ENCODE measurements around the gene GAGE1.

DNA sequence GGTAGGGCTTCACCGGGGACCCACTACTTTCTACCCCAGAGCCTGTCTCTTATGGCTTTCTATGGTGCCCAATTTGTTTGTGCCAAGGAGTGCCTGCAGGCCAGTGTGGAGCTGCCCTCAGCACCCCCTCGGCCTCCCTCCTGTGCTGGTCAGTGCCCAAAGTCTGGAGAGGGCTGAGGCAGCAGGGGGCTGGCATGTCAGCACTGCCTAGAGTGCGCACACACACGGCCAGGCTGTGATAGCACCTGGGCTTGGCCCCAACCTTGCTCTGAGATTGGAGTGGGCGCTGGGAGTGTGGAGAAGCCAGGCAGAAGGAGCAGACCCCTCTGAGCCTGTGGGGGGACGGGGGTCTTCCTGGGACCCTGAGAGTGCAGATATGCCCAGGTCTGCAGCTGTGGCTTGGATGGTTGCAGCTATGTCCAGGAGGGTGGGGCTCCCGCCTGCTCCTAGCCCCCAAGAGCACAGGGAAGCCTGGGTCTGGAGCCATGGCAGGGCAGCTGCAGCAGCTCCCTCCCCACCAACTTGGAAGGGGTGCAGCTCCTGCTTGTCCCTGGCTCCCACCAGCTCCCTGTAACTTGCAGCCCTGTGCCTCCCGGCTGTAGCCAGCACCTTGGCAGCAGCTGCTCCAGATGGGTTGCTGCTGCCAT is 46.3 kb downstream of the GAGE1 start:
- TF ChIP-seq, protein P1, sequence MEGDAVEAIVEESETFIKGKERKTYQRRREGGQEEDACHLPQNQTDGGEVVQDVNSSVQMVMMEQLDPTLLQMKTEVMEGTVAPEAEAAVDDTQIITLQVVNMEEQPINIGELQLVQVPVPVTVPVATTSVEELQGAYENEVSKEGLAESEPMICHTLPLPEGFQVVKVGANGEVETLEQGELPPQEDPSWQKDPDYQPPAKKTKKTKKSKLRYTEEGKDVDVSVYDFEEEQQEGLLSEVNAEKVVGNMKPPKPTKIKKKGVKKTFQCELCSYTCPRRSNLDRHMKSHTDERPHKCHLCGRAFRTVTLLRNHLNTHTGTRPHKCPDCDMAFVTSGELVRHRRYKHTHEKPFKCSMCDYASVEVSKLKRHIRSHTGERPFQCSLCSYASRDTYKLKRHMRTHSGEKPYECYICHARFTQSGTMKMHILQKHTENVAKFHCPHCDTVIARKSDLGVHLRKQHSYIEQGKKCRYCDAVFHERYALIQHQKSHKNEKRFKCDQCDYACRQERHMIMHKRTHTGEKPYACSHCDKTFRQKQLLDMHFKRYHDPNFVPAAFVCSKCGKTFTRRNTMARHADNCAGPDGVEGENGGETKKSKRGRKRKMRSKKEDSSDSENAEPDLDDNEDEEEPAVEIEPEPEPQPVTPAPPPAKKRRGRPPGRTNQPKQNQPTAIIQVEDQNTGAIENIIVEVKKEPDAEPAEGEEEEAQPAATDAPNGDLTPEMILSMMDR (IDR thresholded peaks at IDR 0.05; ENCODE audit: low read length) = no peak
- TF ChIP-seq EZH2 (optimal IDR thresholded peaks at IDR 0.05; ENCODE audit: low read depth, low read length) = no peak

Data from MM.1S (cell line).